AG04450 (cell line): Measurements from ENCODE around the gene ZC3H12A. TPM values are rescaled to one million over a fixed set of nuclear protein-coding genes. Genes with fewer than 3 reads are reported as not detected.

Source experiments
- CTCF ChIA-PET: fragments of 300-600, 350-600 bp; formaldehyde crosslinking; extraction: SDS; loops from one replicate; lab custom pipeline; 2022; ENCODE audit warnings: antibody characterized with exemption, inconsistent platforms; lab: Charles Lee
- POLR2A ChIA-PET: fragments of 350-600 bp; formaldehyde crosslinking; extraction: SDS; loops from one replicate; lab custom pipeline; 2021; ENCODE audit warnings: antibody characterized with exemption, inconsistent platforms; lab: Yijun Ruan, JAX
- DNase-seq: peaks from one replicate; pipeline ENCODE4 v3.0.0-alpha.2; 2011; ENCODE audit warnings: low read depth, low spot score
- H3K27ac ChIP-seq: one replicate; pipeline ENCODE4 v1.5.1; 2012; ENCODE audit warnings: low read depth, low read length, control low read depth
- H3K27me3 ChIP-seq: one replicate; pipeline ENCODE4 v1.6.0; 2012; ENCODE audit warnings: low read length; ENCODE audit not compliant: control insufficient read depth, insufficient read depth
- H3K4me3 ChIP-seq: 2 replicates; pipeline ENCODE4 v1.5.1; 2011; ENCODE audit warnings: mild to moderate bottlenecking, low read depth, low read length, control low read depth
- H3K9me3 ChIP-seq: 2 replicates; pipeline ENCODE4 v1.5.1; 2012; ENCODE audit warnings: low read length; ENCODE audit not compliant: control insufficient read depth, insufficient read depth
- CTCF ChIP-seq: IDR thresholded peaks from 2 replicates; pipeline ENCODE4 v1.5.1; 2011; ENCODE audit warnings: low read depth, low read length, control low read depth, inconsistent platforms
- polyA plus RNA-seq: library from polyadenylated mRNA; depleted of rRNA; stranded (reverse); fragments of >200 nt; gene quantifications from 2 replicates; pipeline ENCODE4 v1.2.3, GENCODE V29; 2011

The ZC3H12A gene
- polyA plus RNA-seq, 1 experiment = 4.3 TPM

- ChIA-PET CTCF (interaction anchor here (0.5 to 6.5 kb wide), 30 partner anchors 10 to 1049 kb away, joined by 3 to 180 read pairs (median 6); partner anchors contain the start of genes MEAF6 and ZC3H12A), POLR2A (interaction anchor here (0.6 to 3.8 kb wide), 6 partner anchors 9 to 33 kb away, joined by 3 to 44 read pairs (median 5); partner anchors contain the start of genes MEAF6 and ZC3H12A)
- no peak for DNase-seq
- Histone ChIP-seq H3K9me3 (no peaks in the 10 kb centered on the region), H3K27ac (no peak overlapping the region), H3K4me3 (no peak overlapping the region), H3K27me3 (no peaks in the 10 kb centered on the region)
- no peak for TF ChIP-seq CTCF
Observed at GRCh38 chr1:37487619-37487984, 13.2 kb downstream of the ZC3H12A start.

GRCh38 chr1:37493336-37494098 is 19.1 kb downstream of the ZC3H12A start:
- no peak overlapping the region for H3K4me3 ChIP-seq
- no peak for TF ChIP-seq CTCF
- H3K27me3 ChIP-seq = no peaks in the 10 kb centered on the region
- POLR2A ChIA-PET = no interaction called here
- no peaks in the 10 kb centered on the region for H3K9me3 ChIP-seq
- no peak overlapping the region for H3K27ac ChIP-seq
- DNase-seq = no peak
- CTCF ChIA-PET = interaction anchor here (4.1 kb wide), 1 partner anchor 21 kb away, joined by 26 read pairs; the partner anchor contains the start of gene MEAF6

- no peak for DNase-seq
- CTCF ChIA-PET = interaction anchor here (0.5 to 6.1 kb wide), 9 partner anchors 9 to 1353 kb away, joined by 3 to 81 read pairs (median 6); partner anchors contain the start of gene MEAF6
- H3K4me3 ChIP-seq = no peak overlapping the region
- H3K27ac ChIP-seq = no peak overlapping the region
- no peak for TF ChIP-seq CTCF
- no peaks in the 10 kb centered on the region for H3K9me3 ChIP-seq
- H3K27me3 ChIP-seq = no peaks in the 10 kb centered on the region
- POLR2A ChIA-PET = no interaction called here
Observed at GRCh38 chr1:37495875-37496274, 21.5 kb downstream of the ZC3H12A start.

- POLR2A ChIA-PET = no interaction called here
- H3K27me3 ChIP-seq = no peaks in the 10 kb centered on the region
Observed at GRCh38 chr1:37497832-37498231, 23.5 kb downstream of the ZC3H12A start.

More at GRCh38 chr1:37497832-37498231, 23.5 kb downstream of the ZC3H12A start:
- Histone ChIP-seq H3K4me3 (no peak overlapping the region), H3K27ac (no peak overlapping the region), H3K9me3 (no peaks in the 10 kb centered on the region)
- DNase-seq = no peak
- CTCF ChIA-PET = interaction anchor here (1.0 to 7.3 kb wide), 4 partner anchors 11 to 184 kb away, joined by 3 to 81 read pairs (median 40); partner anchors contain the start of gene MEAF6
- no peak for TF ChIP-seq CTCF
